Activated T-cell treated with anti-CD3 and anti-CD28 coated beads for 1 hour (primary cell): ENCODE data around the gene MORC3.
"Not testable (repeated sequence)": the region's sequence is repeated elsewhere in the genome, so short reads cannot be mapped to it uniquely, and the experiment has no call there.

Experiments used
- DNase-seq: peaks from one replicate; pipeline ENCODE4 v3.0.0-alpha.2; 2020; ENCODE audit warnings: low read depth

Gene MORC3, protein sequence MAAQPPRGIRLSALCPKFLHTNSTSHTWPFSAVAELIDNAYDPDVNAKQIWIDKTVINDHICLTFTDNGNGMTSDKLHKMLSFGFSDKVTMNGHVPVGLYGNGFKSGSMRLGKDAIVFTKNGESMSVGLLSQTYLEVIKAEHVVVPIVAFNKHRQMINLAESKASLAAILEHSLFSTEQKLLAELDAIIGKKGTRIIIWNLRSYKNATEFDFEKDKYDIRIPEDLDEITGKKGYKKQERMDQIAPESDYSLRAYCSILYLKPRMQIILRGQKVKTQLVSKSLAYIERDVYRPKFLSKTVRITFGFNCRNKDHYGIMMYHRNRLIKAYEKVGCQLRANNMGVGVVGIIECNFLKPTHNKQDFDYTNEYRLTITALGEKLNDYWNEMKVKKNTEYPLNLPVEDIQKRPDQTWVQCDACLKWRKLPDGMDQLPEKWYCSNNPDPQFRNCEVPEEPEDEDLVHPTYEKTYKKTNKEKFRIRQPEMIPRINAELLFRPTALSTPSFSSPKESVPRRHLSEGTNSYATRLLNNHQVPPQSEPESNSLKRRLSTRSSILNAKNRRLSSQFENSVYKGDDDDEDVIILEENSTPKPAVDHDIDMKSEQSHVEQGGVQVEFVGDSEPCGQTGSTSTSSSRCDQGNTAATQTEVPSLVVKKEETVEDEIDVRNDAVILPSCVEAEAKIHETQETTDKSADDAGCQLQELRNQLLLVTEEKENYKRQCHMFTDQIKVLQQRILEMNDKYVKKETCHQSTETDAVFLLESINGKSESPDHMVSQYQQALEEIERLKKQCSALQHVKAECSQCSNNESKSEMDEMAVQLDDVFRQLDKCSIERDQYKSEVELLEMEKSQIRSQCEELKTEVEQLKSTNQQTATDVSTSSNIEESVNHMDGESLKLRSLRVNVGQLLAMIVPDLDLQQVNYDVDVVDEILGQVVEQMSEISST

GRCh38 chr21:36319767-36320420 lies at the start of gene MORC3:
TSS of gene MORC3 (plus strand) at chr21:36320197. CDS start at chr21:36320265, 68 bp downstream.
- peak; percentile 97 for DNase-seq

DNA sequence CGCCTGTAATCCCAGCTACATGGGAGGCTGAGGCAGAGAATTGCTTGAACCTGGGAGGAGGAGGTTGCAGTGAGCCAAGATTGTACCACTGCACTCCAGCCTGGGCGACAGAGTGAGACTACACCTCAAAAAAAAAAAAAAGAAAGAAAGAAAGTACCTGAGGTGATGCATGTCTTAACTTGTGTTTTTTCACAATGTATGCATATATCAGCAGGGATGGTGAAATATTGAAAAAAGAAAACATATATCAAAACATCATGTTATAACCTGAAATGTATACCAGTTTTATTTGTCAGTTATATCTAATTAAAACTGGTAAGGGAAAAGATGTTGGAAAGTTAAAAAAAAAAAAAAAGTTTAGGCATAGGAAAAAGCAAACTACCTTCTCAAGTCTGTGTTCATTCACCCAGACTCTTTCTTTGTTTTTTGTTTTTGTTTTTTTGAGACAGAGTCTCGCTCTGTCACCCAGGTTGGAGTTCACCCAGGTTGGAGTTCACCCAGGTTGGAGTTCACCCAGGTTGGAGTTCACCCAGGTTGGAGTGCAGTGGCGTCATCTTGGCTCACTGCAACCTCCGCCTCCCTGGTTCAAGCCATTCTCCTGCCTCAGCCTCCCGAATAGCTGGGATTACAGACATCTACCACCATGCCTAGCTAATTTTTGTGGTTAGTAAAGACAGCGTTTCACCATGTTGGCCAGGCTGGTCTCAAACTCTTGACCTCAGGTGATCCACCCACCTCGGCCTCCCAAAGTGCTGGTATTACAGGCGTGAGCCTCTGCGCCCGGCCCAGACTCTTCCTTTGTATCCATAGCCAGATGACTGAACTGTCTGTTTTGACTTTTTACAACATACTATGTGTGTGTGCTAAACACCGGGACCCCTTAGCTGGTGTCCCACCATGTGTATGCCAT lies 49.0 kb upstream of the MORC3 start:
- DNase-seq = not testable (repeated sequence)

GRCh38 chr21:36274128-36274527 lies 45.9 kb upstream of the MORC3 start:
- no peak for DNase-seq

GRCh38 chr21:36282568-36283230 lies 37.3 kb upstream of the MORC3 start:
- DNase-seq = no peak

GRCh38 chr21:36283231-36283622 lies 36.8 kb upstream of the MORC3 start:
- DNase-seq = not testable (repeated sequence)

DNA sequence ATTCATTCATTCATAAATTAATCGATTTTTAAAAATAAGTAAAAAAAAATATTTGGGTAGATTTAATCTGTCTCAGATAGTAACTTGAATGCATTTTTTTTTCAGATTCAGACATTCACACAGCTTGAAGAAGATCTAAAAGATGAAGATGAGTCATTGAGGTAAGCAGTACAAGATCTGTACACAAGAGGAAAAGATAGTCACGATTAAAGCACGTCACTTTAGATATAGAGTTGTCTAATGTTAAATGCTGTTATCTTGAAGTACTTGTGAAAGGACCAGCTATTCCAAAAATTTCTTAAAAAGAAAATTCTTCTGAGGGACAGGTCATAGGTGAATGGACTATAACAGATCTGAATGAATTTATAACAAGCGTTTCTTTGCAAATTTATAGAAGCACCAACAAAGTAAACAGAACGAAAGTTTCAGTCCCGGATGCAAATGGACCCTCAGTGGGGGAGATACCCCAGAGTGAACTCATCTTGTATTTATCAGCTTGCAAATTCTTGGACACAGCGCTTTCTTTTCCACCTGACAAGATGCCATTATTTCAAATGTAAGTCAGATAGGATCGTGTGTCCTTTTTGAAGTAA lies 31.2 kb upstream of the MORC3 start:
- no peak for DNase-seq

GRCh38 chr21:36291509-36291908 lies 28.5 kb upstream of the MORC3 start:
- DNase-seq = no peak

DNA sequence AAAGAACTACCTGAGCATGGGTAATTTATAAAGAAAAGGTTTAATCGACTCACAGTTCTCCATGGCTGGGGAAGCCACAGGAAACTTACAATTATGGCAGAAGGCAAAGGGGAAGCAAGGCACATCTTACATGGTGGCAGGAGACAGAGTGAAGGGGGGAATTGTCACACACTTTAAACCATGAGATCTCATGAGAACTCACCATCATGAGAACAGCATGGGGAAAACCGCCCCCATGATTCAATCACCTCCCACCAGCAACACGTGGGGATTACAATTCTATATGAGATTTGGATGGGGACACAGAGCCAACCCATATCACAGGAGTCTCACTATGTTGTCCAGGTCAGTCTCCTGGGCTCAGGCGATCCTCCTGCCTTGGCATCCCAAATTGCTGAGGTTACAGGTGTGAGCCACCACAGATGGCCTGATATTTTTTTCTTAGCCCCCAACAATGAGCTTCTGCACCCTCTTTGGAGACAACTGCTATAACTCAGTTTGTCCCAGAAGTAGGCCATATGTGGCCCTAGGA lies 22.5 kb upstream of the MORC3 start:
- DNase-seq = no peak

DNA sequence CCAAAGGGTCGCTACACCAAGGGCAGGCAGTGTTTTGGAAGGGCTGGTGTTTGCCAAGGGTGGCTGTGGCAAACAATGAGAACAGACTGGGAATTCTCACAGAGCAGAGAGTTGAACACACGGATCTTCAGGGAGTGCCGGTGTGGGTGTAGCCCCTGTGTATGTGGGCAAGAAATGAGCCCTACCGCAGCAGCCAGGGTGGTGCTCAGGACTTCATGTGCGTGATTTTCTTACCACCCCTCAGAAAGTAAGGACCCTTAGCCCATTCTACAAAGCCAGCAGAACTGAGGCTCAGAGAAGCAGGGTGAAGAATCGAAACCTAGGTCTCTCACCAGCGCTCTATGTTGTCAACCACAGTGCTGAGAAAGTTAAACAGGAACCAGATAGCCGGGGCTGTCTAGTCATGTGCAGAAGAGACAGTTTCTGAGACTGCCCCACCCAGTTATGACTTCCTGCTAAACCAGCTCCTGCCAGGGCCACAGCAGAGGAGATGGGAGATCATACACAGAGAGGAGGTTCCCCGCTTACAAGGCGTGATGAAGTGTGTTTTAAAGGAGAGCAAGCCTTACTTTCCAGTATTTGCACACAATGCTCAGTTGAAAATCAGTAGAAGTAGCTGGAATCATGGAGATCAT lies 21.9 kb upstream of the MORC3 start:
- DNase-seq = peak; percentile 57

DNA sequence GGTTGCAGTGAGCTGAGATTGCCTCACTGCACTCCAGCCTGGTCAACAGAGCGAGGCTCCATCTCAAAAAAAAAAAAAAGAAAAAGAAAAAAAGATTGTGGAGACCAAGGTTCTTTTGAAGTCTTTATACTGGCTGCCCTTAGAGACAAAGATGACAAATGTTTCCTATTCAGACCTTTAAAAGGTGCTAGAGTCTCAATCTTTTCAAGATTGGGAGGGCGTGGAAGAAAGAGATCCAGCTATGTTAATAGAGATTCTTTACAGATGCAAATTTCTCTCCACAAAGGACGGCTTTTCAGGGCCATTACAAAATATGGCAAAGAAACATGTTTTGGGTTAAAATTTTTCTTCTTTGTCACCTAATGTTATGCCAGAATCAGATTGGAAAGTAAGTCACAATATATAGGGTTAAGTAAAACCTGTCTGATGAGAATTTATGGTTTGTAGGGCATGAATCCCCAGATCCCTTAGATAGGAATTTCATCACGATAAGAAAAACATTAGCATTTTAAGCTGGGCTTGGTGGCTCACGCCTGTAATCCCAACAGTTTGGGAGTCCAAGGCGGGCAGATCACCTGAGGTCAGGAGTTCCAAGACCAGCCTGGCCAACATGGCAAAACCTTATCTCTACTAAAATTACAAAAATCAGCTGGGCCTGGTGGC lies 13.0 kb upstream of the MORC3 start:
- no peak for DNase-seq

DNA sequence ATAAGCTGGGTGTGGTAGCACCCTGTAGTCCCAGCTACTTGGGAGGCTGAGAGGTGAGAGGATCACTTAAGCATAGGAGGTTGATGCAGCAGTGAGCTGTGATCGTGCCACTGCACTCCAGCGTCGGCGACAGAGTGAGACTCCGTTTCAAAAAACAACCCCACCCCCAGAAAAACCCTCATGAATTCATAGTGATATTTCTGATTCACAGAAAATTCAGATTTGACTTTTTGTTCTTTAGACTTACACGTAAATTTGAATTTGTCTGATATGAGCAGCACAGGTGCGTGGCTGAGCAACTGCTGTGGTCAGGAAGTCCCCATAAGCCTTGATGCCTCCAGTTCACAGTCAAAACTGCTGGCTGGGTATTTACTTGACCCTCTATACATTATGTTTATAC lies 10.0 kb upstream of the MORC3 start:
- DNase-seq = no peak

DNA sequence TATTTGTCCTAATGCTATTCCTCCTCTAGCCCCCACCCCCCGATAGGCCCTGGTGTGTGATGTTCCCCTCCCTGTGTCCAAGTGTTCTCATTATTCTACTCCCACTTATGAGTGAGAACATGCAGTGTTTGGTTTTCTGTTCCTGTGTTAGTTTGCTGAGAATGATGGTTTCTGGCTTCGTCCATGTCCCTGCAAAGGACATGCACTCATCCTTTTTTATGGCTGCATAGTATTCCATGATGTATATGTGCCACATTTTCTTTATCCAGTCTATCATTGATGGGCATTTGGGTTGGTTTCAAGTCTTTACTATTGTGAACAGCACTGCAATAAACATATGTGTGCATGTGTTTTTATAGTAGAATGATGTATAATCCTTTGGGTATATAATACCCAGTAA lies 6.6 kb upstream of the MORC3 start:
- DNase-seq = not testable (repeated sequence)

GRCh38 chr21:36316045-36316444 lies 4.0 kb upstream of the MORC3 start:
- DNase-seq = not testable (repeated sequence)

DNA sequence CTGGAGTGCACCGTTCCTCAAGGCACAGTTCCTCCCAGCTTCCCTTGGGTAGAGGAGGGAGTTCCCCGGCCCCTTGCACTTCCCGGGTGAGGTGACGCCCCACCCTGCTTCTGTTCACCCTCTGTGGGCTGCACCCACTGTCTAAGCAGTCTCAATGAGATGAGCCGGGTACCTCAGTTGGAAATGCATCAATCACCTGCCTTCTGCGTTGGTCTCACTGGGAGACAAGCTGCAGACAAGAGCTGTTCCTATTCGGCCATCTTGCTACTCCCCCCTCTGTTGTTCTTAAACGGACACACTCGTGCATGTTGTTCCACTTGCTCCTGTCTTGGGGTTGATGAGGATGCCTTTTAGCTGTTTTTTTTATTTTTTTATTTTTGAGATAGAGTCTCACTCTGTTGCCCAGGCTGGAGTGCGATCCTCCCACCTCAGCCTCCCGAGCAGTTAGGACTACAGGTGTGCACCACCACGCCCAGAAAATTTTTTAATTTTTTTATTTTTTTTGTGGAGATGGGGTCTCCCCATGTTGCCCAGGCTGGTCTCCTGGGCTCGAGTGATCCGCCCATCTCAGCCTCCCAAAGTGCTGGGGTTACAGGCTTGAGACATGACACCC lies 3.0 kb upstream of the MORC3 start:
- no peak for DNase-seq

DNA sequence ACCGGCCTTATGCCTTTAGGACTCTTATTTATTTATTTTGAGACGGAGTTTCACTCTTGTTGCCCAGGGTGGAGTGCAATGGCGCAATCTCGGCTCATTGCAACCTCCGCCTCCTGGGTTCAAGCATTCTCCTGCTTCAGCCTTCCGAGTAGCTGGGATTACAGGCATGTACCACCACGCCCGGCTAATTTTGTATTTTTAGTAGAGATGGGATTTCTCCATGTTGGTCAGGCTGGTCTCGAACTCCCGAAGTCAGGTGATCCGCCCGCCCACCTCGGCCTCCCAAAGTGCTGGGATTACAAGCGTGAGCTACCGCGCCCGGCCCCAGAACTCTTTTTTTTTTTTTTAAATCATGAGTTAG lies 611 bp upstream of the MORC3 start:
- DNase-seq = not testable (repeated sequence)

GRCh38 chr21:36320421-36321324 lies 676 bp downstream of the MORC3 start:
- DNase-seq = no peak

DNA sequence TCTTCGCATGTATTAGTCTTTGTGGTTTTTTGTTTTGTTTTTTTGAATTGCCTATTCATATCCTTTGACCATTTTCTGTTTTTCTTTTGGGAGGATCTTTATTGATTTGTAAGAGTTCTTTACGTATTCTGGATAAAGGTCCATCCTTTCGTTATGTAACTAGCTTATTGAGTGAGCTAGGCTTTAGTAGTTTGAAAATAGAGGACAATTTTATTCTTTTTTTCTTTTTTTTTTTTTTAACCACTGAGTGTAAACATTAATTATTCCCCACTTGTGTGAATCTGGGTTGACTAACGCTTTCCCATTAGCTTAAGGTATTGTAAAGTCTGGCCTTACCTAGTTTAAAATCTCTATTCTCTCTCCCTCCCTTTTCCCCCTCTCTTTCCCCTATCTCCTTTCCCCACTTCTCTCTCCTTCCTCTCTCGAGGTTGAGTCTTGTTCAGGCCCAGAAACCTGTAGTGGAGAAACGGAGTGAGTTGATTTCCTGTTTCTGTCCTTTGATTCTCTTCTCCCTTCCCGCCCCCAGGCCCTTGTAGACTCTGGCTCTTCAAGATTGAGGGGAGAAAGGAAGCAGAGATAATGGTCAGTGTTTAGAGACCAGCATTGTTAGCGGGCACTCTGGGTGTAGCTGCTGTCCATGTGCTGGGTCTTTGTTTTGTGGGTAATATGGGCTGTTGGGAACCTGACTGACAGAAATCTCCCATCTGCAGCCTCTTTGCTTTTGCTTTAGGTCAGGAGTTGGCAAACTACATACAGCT lies 1.5 kb downstream of the MORC3 start:
- DNase-seq = no peak
